PC-3 (cell line): Measurements from ENCODE around the gene ZNF432. TPM values are rescaled to one million over a fixed set of nuclear protein-coding genes. Genes with fewer than 3 reads are reported as not detected.
"Not testable (repeated sequence)": the region's sequence is repeated elsewhere in the genome, so short reads cannot be mapped to it uniquely, and the experiment has no call there.

Experiments
- ATAC-seq: fragments of 200-7000 bp; cut with Tn5 transposase; 2 replicates; pipeline ENCODE4 v1.9.1; 2020; ENCODE audit warnings: mild to moderate bottlenecking, moderate library complexity
- Bru-seq: library from RNA; stranded (reverse); fragments of 400-500 nt; gene quantifications from one replicate; lab custom pipeline; 2021; lab: Mats Ljungman, UMichigan
- BruChase-seq, 2 experiments: library from RNA; stranded (reverse); fragments of 400-500 nt; gene quantifications; one replicate each; lab custom pipeline; 2021; lab: Mats Ljungman, UMichigan
- BruUV-seq: library from RNA; stranded (reverse); fragments of 400-500 nt; replicated peaks from 2 replicates; lab custom pipeline; 2021; lab: Mats Ljungman, UMichigan
- CTCF ChIA-PET: fragments of 300-600 bp; sonication (Branson Sonifier 250); formaldehyde crosslinking; loops from one replicate; lab custom pipeline; 2022; ENCODE audit warnings: antibody characterized with exemption; lab: Charles Lee
- POLR2A ChIA-PET: fragments of 300-600 bp; sonication (Branson Sonifier 250); formaldehyde crosslinking; loops from one replicate; lab custom pipeline; 2022; ENCODE audit warnings: antibody characterized with exemption; ENCODE audit not compliant: unreplicated experiment; lab: Charles Lee
- DNase-seq: peaks from one replicate; pipeline ENCODE4 v3.0.0-alpha.2; 2015
- H2AFZ ChIP-seq: fragments of 300-600 bp; sonication (generic); 2 replicates; pipeline ENCODE4 v1.6.0; 2016; ENCODE audit warnings: antibody characterized with exemption, low read length
- H3F3A ChIP-seq: fragments of 300-600 bp; sonication (generic); one replicate; pipeline ENCODE4 v1.6.0; 2017; ENCODE audit warnings: antibody characterized with exemption, low read length, control low read depth, mild to moderate bottlenecking; ENCODE audit not compliant: unreplicated experiment
- H3K27ac ChIP-seq: fragments of 300-600 bp; sonication (generic); 2 replicates; pipeline ENCODE4 v1.5.1; 2016; ENCODE audit warnings: mild to moderate bottlenecking, low read length
- H3K27me3 ChIP-seq: fragments of 300-600 bp; sonication (generic); 2 replicates; pipeline ENCODE4 v1.6.1; 2016; ENCODE audit warnings: low read length, mixed read lengths
- H3K36me3 ChIP-seq: fragments of 300-600 bp; sonication (generic); 2 replicates; pipeline ENCODE4 v1.6.1; 2016; ENCODE audit warnings: low read depth, mixed run types, low read length, mixed read lengths
- H3K4me1 ChIP-seq: fragments of 300-600 bp; sonication (generic); 2 replicates; pipeline ENCODE4 v1.5.1; 2016; ENCODE audit warnings: low read length; ENCODE audit not compliant: insufficient read depth
- H3K4me2 ChIP-seq: fragments of 300-600 bp; sonication (generic); 2 replicates; pipeline ENCODE4 v1.6.0; 2016; ENCODE audit warnings: low read length
- H3K4me3 ChIP-seq: fragments of 300-600 bp; sonication (generic); 2 replicates; pipeline ENCODE4 v1.5.1; 2016; ENCODE audit warnings: mild to moderate bottlenecking, low read length, mixed read lengths
- H3K79me2 ChIP-seq: fragments of 300-600 bp; sonication (generic); 2 replicates; pipeline ENCODE4 v1.6.1; 2017; ENCODE audit warnings: low read length, mixed read lengths
- H3K9ac ChIP-seq: fragments of 300-600 bp; sonication (generic); 2 replicates; pipeline ENCODE4 v1.6.0; 2016; ENCODE audit warnings: mild to moderate bottlenecking, low read length
- H3K9me2 ChIP-seq: fragments of 300-600 bp; sonication (generic); replicated peaks from 2 replicates; pipeline ENCODE4 v1.6.1; 2016; ENCODE audit warnings: mixed run types, low read length, mixed read lengths
- H3K9me3 ChIP-seq: fragments of 300-600 bp; sonication (generic); 2 replicates; pipeline ENCODE4 v1.6.1; 2016; ENCODE audit warnings: low read length, mixed read lengths
- H4K20me1 ChIP-seq: fragments of 300-600 bp; sonication (generic); 2 replicates; pipeline ENCODE4 v1.6.1; 2016; ENCODE audit warnings: low read length, mixed read lengths
- EZH2 ChIP-seq: fragments of 300-600 bp; sonication (generic); IDR thresholded peaks from one replicate; pipeline ENCODE4 v1.6.1; 2017; ENCODE audit warnings: antibody characterized with exemption, mild to moderate bottlenecking, low read length; ENCODE audit not compliant: unreplicated experiment
- EZH2phosphoT487 ChIP-seq: fragments of 300-600 bp; sonication (generic); IDR thresholded peaks from 2 replicates; pipeline ENCODE4 v1.6.1; 2018; ENCODE audit warnings: mild to moderate bottlenecking, antibody characterized with exemption, low read length, borderline replicate concordance
- intact Hi-C: fragments of 100-400 bp; cut with micrococcal nuclease; formaldehyde crosslinking; loops from 2 replicates; pipeline ENCODE4 v1.9.0; 2023
- long read RNA-seq: library from polyadenylated mRNA; unstranded; transcript quantifications from one replicate; pipeline ENCODE4 v2.0.0, GENCODE V29; 2021; ENCODE audit not compliant: unreplicated experiment
- total RNA-seq: library from RNA; depleted of rRNA; stranded (reverse); fragments of >200 nt; gene quantifications from 2 replicates; pipeline ENCODE4 v1.2.3, GENCODE V29; 2014; rRNA removed
- TF ChIP-seq, protein P1 (sequence below): fragments of 300-600 bp; sonication (generic); conservative IDR thresholded peaks from 2 replicates; pipeline ENCODE4 v1.5.1; 2017; ENCODE audit warnings: antibody characterized with exemption, low read depth, mild to moderate bottlenecking, low read length

The ZNF432 gene
- total RNA-seq (4.4 and 6.4 TPM in 2 replicates), Bru-seq, nascent RNA (percentile 77 among the genes with signal in this experiment), BruChase-seq, experiment 1, labeled RNA remaining after a 6-hour chase (percentile 92 among the genes with signal in this experiment), BruChase-seq, experiment 2, labeled RNA remaining after a 2-hour chase (percentile 94 among the genes with signal in this experiment)
- long read RNA-seq, partial matches to known transcripts = 3 of 14 reads
- long read RNA-seq, other reads (novel, unspliced or antisense) = 8 of 14 reads

- TF ChIP-seq, protein P1, sequence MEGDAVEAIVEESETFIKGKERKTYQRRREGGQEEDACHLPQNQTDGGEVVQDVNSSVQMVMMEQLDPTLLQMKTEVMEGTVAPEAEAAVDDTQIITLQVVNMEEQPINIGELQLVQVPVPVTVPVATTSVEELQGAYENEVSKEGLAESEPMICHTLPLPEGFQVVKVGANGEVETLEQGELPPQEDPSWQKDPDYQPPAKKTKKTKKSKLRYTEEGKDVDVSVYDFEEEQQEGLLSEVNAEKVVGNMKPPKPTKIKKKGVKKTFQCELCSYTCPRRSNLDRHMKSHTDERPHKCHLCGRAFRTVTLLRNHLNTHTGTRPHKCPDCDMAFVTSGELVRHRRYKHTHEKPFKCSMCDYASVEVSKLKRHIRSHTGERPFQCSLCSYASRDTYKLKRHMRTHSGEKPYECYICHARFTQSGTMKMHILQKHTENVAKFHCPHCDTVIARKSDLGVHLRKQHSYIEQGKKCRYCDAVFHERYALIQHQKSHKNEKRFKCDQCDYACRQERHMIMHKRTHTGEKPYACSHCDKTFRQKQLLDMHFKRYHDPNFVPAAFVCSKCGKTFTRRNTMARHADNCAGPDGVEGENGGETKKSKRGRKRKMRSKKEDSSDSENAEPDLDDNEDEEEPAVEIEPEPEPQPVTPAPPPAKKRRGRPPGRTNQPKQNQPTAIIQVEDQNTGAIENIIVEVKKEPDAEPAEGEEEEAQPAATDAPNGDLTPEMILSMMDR = no peak
- no peak for TF ChIP-seq EZH2phosphoT487
- CTCF ChIA-PET = interaction anchor here (0.6 kb wide), 1 partner anchor 53 kb away, joined by 4 read pairs; no protein-coding TSS in a partner anchor
- intact Hi-C loops = loop anchor here (10.0 kb wide), 1 partner anchor 124 kb away; the partner anchor contains the start of gene ZNF613
- Histone ChIP-seq H3K9me3 (peaks cover 29% of the 10 kb centered on the region; the same call in 1 of the 2 replicates), H3K9ac (peak within 1 kb of the TSS; percentile 81), H3K4me2 (peak within 1 kb of the TSS; percentile 87), H3K27ac (peak within 1 kb of the TSS; percentile 45), H2AFZ (peak within 1 kb of the TSS; percentile 98), H3K79me2 (0 out of 2 replicates have a peak, but pooled peaks cover 6% of the 10 kb centered on the region), H3K9me2 (no peaks in the 10 kb centered on the region), H3K36me3 (peaks cover 49% of the 10 kb centered on the region), H3K4me3 (peak within 1 kb of the TSS; percentile 71), H3K4me1 (peaks cover 3% of the 10 kb centered on the region; the same call in 1 of the 2 replicates), H4K20me1 (no peaks in the 10 kb centered on the region), H3K27me3 (no peaks in the 10 kb centered on the region), H3F3A (no peaks in the 10 kb centered on the region)
- BruUV-seq = TSS peak; percentile 94
- peak; percentile 96 for ATAC-seq
- DNase-seq = peak; percentile 94
- POLR2A ChIA-PET = interaction anchor here (0.6 to 0.7 kb wide), 2 partner anchors 256 to 346 kb away, joined by 4 read pairs; no protein-coding TSS in a partner anchor
These were observed at the start of gene ZNF432 for GRCh38 chr19:52048555-52049501. Gene ZNF432, minus strand, starts transcription at chr19:52048838. Its CDS starts 1,970 bp downstream, at chr19:52046868.

GRCh38 chr19:52096416-52096815 is 47.8 kb upstream of the ZNF432 start:
- H3K9me3 ChIP-seq = peaks cover 54% of the 10 kb centered on the region
- H3K27me3 ChIP-seq, H2AFZ ChIP-seq, intact Hi-C loops, POLR2A ChIA-PET, DNase-seq, BruUV-seq, H3K4me1 ChIP-seq, ATAC-seq, H4K20me1 ChIP-seq, H3K4me3 ChIP-seq, H3K9ac ChIP-seq, H3K4me2 ChIP-seq, H3K27ac ChIP-seq, CTCF ChIA-PET, H3K9me2 ChIP-seq, H3F3A ChIP-seq: not testable (repeated sequence)
- H3K79me2 ChIP-seq = peaks cover 37% of the 10 kb centered on the region
- peaks cover 36% of the 10 kb centered on the region for H3K36me3 ChIP-seq

DNA sequence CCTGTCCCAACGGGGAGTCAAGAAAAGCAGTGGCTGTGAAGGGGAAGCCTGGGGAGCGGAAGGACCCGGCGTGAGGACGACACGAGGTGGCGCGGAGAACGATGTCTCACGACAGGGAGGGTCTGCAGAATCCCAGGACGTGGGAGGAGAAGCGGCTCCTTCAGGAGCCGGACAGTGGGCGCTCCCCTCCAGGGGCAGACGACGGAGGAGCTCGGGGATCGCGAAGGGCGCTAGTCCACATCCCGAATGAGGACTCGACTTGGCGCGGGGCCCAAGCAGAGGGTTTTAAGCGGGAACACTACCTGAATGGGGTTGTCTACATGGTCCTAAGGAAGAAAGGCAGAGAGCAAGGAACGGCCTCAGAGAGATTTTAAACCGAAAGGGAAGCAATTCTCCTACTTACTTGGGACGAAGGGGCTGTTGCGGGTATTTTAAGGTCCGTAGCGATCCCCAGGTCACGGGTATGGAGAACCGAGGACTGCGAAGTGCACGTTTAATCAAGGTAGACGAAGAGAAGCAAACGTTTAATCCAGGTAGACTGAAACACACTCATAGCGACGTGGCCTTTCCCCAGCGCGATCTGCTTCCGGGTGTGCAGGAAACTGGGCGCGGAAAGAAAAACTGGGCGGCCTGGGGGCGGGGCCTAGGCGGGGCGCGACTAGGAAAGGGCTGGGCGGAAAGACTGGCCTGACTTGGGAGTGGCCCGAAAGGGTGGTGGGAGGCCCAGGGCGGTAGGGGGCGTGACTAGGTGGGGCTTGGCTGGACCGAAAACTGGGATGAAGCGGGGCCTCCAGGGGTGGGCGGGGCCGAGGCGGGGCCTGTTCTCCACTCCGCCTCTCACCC is 46.8 kb upstream of the ZNF432 start, which contains the start of gene ZNF841:
TSS of gene ZNF841 (minus strand) at position 594 of the 843 bp plus-strand sequence. CDS start 10,964 bp downstream, outside the sequence.
- Histone ChIP-seq H3F3A (no peaks in the 10 kb centered on the region), H2AFZ (peak within 1 kb of the TSS; percentile 94), H3K79me2 (peaks cover 39% of the 10 kb centered on the region), H4K20me1 (no peaks in the 10 kb centered on the region), H3K9ac (peak within 1 kb of the TSS; percentile 90), H3K36me3 (peaks cover 45% of the 10 kb centered on the region), H3K27ac (peak within 1 kb of the TSS; percentile 62), H3K4me1 (no peaks in the 10 kb centered on the region), H3K9me3 (peaks cover 58% of the 10 kb centered on the region), H3K27me3 (no peaks in the 10 kb centered on the region), H3K4me3 (peak within 1 kb of the TSS; percentile 98), H3K9me2 (no peaks in the 10 kb centered on the region), H3K4me2 (peak within 1 kb of the TSS; percentile 94)
- intact Hi-C loops = loop anchor here (2.0 kb wide), 1 partner anchor 141 kb away; no protein-coding TSS in a partner anchor
- ATAC-seq (peak; percentile 96), DNase-seq (peak; percentile 92)
- CTCF ChIA-PET = no interaction called here
- TSS peak; percentile 87 for BruUV-seq
- POLR2A ChIA-PET = no interaction called here
- TF ChIP-seq EZH2 (no peak), EZH2phosphoT487 (no peak)
- TF ChIP-seq, protein P1 = 0 out of 2 replicates have a peak, but pooled peaks have one; percentile 10
